ENCODE measurements around the gene FBXO15.
A peak's percentile ranks its signal among the peaks of the same experiment; 100 is the strongest.

The FBXO15 gene

DNA sequence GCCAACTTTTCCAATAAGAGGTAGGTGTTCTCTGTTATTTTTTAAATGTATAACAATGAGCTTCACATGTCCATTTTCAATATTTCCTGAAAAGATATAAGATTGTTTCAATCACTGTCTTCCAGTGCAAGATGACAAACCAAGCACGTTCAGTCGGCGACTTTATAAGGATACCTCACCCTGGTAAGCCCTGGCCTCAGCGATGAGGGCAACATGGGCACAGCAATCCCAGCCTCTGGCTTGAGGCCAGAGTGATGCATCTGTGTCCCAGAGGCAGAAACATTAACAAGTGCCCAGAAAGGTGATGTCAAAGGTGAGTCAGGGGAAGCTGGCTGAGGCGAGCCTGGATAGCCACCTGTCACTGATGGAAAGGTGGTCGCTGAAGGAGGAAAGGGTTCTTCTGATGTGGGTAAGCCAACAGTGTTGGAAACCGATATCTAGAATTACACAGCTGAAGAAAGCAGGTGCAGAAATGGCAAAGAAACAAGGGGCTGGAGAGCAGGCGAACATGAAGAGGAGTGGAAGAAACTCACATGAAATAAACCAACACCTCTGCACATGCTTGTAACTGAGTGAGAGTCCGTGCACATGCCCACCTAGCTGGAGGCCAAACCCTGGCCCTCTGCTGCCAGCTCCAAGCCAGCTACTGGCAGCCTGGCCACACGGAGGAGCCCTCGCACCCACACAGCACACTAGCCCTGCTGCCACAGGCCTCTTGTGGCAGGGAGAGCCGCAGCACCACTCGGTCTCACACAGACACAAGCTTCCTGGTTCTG lies 65.5 kb downstream of the FBXO15 start:
- no peak overlapping the region for H3K27ac ChIP-seq (ENCODE audit: low read length)
- H3K27me3 ChIP-seq (ENCODE audit: low read depth, low read length): 0 out of 2 replicates have a peak, but pooled peaks cover 3% of the 10 kb centered on the region
- H2AFZ ChIP-seq (ENCODE audit: low read depth, low read length): peak overlapping the region; percentile 98
- H3K4me1 ChIP-seq (ENCODE audit: low read length): peaks cover 14% of the 10 kb centered on the region
- H3K79me2 ChIP-seq (ENCODE audit: low read length): no peaks in the 10 kb centered on the region
- TF ChIP-seq, protein P1, sequence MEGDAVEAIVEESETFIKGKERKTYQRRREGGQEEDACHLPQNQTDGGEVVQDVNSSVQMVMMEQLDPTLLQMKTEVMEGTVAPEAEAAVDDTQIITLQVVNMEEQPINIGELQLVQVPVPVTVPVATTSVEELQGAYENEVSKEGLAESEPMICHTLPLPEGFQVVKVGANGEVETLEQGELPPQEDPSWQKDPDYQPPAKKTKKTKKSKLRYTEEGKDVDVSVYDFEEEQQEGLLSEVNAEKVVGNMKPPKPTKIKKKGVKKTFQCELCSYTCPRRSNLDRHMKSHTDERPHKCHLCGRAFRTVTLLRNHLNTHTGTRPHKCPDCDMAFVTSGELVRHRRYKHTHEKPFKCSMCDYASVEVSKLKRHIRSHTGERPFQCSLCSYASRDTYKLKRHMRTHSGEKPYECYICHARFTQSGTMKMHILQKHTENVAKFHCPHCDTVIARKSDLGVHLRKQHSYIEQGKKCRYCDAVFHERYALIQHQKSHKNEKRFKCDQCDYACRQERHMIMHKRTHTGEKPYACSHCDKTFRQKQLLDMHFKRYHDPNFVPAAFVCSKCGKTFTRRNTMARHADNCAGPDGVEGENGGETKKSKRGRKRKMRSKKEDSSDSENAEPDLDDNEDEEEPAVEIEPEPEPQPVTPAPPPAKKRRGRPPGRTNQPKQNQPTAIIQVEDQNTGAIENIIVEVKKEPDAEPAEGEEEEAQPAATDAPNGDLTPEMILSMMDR (IDR thresholded peaks at IDR 0.05; ENCODE audit: low read depth, low read length): peak; percentile 96
- no peak for TF ChIP-seq EZH2phosphoT487 (IDR thresholded peaks at IDR 0.05; ENCODE audit: low read depth)
- H4K20me1 ChIP-seq (ENCODE audit: insufficient read depth, low read length): no peaks in the 10 kb centered on the region
- no peaks in the 10 kb centered on the region for H3K9me3 ChIP-seq (ENCODE audit: insufficient read depth, low read length)
- peak overlapping the region; percentile 49 for H3K9ac ChIP-seq (ENCODE audit: low read length)
- no peaks in the 10 kb centered on the region for H3K36me3 ChIP-seq (replicated peaks; ENCODE audit: low read depth, low read length)
- H3K4me3 ChIP-seq (ENCODE audit: low read length): peak overlapping the region; percentile 60
- H3K4me2 ChIP-seq (ENCODE audit: low read length): peak overlapping the region; percentile 75

DNA sequence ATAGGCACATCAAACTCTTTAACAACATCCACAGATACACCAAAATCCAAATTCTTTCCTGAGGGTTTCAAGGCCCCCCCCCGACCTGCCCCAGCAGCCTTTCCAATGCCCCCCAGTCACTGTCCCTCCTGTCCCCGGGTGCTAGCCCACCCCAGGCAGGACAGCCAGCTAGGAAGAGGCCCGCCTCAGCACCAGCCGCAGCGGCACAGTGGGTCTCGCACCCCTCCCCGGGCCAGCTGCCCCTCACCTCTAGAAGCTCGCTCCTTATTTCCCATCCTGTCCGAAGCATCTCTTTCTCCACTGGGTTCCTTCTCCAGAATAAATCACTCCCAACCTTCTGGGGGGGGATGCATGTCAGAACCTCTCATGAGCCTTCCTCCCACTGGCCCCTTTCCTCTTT lies 69.4 kb downstream of the FBXO15 start:
- no peak for TF ChIP-seq EZH2phosphoT487 (IDR thresholded peaks at IDR 0.05; ENCODE audit: low read depth)
- TF ChIP-seq, protein P1 (IDR thresholded peaks at IDR 0.05; ENCODE audit: low read depth, low read length): no peak
- Histone ChIP-seq H2AFZ (ENCODE audit: low read depth, low read length) (no peak overlapping the region), H3K27ac (ENCODE audit: low read length) (no peak overlapping the region)

DNA sequence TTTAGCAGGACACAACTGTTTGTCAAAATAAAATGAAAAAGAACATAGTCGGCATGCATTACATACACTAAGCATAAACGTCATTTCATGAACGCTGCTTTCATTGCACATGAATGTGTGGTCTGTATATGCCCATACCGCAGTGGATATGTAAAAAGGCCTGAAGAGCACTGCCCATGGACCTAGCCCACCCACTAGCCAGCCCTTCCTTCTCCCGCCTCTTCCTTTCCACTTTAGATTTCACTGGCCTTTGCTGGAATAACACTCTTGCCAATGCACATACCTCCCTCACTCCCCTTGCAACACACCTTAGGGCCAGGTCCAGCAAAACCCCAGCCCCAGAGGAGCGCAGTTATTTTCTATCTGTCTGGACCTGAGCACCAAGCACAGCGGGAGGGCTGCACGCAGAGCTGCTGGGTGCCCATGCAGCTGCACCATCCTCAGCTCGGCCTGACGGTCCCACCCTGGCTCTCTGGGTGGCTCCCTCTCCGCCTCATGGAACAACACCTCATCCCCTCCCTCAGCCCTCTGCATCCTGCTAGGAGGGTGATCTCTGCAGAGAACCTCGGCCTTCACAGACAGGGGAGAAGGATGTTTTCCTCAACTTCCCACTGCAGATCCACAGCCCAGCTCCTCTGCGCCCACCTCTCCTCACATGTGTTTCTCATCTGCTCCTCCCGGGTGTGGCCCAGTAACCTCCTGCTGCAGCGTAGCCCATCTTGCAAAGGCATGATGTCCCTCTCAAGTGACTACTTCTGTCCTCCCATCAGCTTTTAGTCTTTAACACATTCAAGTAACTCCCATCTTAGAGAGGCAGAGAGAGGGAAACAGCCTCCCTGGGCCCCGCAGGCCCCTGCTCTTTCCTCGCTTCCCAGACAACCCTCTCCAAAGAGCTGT lies 72.7 kb downstream of the FBXO15 start:
- H2AFZ ChIP-seq (ENCODE audit: low read depth, low read length): no peak overlapping the region
- no peaks in the 10 kb centered on the region for H3K4me1 ChIP-seq (ENCODE audit: low read length)
- H3K27me3 ChIP-seq (ENCODE audit: low read depth, low read length): 0 out of 2 replicates have a peak, but pooled peaks cover 8% of the 10 kb centered on the region
- no peak overlapping the region for H3K4me3 ChIP-seq (ENCODE audit: low read length)
- no peaks in the 10 kb centered on the region for H4K20me1 ChIP-seq (ENCODE audit: insufficient read depth, low read length)
- no peaks in the 10 kb centered on the region for H3K79me2 ChIP-seq (ENCODE audit: low read length)
- no peak overlapping the region for H3K4me2 ChIP-seq (ENCODE audit: low read length)
- TF ChIP-seq EZH2phosphoT487 (IDR thresholded peaks at IDR 0.05; ENCODE audit: low read depth): no peak
- TF ChIP-seq, protein P1 (IDR thresholded peaks at IDR 0.05; ENCODE audit: low read depth, low read length): no peak
- H3K9me3 ChIP-seq (ENCODE audit: insufficient read depth, low read length): no peaks in the 10 kb centered on the region
- no peaks in the 10 kb centered on the region for H3K36me3 ChIP-seq (replicated peaks; ENCODE audit: low read depth, low read length)
- H3K27ac ChIP-seq (ENCODE audit: low read length): no peak overlapping the region
- no peak overlapping the region for H3K9ac ChIP-seq (ENCODE audit: low read length)

More for the DNA sequence above, 69.4 kb downstream of the FBXO15 start:
- no peak overlapping the region for H3K4me2 ChIP-seq (ENCODE audit: low read length)
- H3K9me3 ChIP-seq (ENCODE audit: insufficient read depth, low read length): no peaks in the 10 kb centered on the region
- no peaks in the 10 kb centered on the region for H3K79me2 ChIP-seq (ENCODE audit: low read length)
- H4K20me1 ChIP-seq (ENCODE audit: insufficient read depth, low read length): no peaks in the 10 kb centered on the region
- no peak overlapping the region for H3K9ac ChIP-seq (ENCODE audit: low read length)
- 0 out of 2 replicates have a peak, but pooled peaks cover 3% of the 10 kb centered on the region for H3K27me3 ChIP-seq (ENCODE audit: low read depth, low read length)
- no peak overlapping the region for H3K4me3 ChIP-seq (ENCODE audit: low read length)
- peaks cover 13% of the 10 kb centered on the region for H3K4me1 ChIP-seq (ENCODE audit: low read length)
- no peaks in the 10 kb centered on the region for H3K36me3 ChIP-seq (replicated peaks; ENCODE audit: low read depth, low read length)
